ENCODE results near the gene FBXL17. TPM values are rescaled to one million over a fixed set of nuclear protein-coding genes. Genes with fewer than 3 reads are reported as not detected.

The FBXL17 gene
- total and polyA plus RNA-seq, 2 of the 13 experiments (the other 11 are each of a cell fraction or from before 2014, with no cell fraction given) = 3.0 to 7.9 TPM

GRCh38 chr5:108078345-108078744, 303.6 kb downstream of the FBXL17 start:
- in situ Hi-C loops (cut with HindIII; ENCODE audit: extremely low pct_ligation_motif_present, low pct_unique_long_range_greater_than_20kb) = no loop called here
- Histone ChIP-seq H3K79me2 (ENCODE audit: insufficient read depth, low read length) (no peaks in the 10 kb centered on the region), H3K4me3 (replicated peaks in 1 of 3; ENCODE audit: insufficient read depth in 1 of 3, low read depth in 2 of 3, low read length in 3 of 3) (no peak overlapping the region), H3K9me3 (ENCODE audit: low read length) (no peaks in the 10 kb centered on the region), H3K9ac (ENCODE audit: insufficient read depth, low read depth, low read length) (no peak overlapping the region), H2AFZ (ENCODE audit: low read length) (no peak overlapping the region), H3K27ac (ENCODE audit: extremely low read length, insufficient read depth, low read length) (no peak overlapping the region), H4K20me1 (ENCODE audit: insufficient read depth, low read length) (no peaks in the 10 kb centered on the region), H3K27me3 (ENCODE audit: control insufficient read depth in 1 of 2, insufficient read depth in 2 of 2, low read length in 2 of 2) (no peaks in the 10 kb centered on the region), H3K36me3 (replicated peaks in 1 of 2; ENCODE audit: control insufficient read depth in 1 of 2, insufficient read depth in 2 of 2, low read length in 2 of 2) (no peaks in the 10 kb centered on the region), H3K4me1 (ENCODE audit: insufficient read depth, low read length) (peaks cover 9% of the 10 kb centered on the region), H3K4me2 (ENCODE audit: low read depth, low read length) (no peak overlapping the region)
- BruUV-seq (replicated peaks) = no TSS peak
- intact Hi-C loops (cut with micrococcal nuclease; ENCODE audit: unreplicated experiment) = loop anchor here (10.0 kb wide), 1 partner anchor 194 kb away; no protein-coding TSS in a partner anchor
- DNase-seq (ENCODE audit: low spot score) (no peak), ATAC-seq (no peak), FAIRE-seq (no peak)
- TF ChIP-seq ZNF816 (CRISPR knock-in tag; IDR thresholded peaks at IDR 0.05; ENCODE audit: borderline replicate concordance) (no peak), TEAD3 (CRISPR knock-in tag; optimal IDR thresholded peaks at IDR 0.05; ENCODE audit: borderline replicate concordance) (no peak), ZIK1 (CRISPR knock-in tag; IDR thresholded peaks at IDR 0.05; ENCODE audit: borderline replicate concordance, low read depth) (no peak), ZNF558 (CRISPR knock-in tag; IDR thresholded peaks at IDR 0.05; ENCODE audit: borderline replicate concordance) (no peak), GATAD1 (CRISPR knock-in tag; IDR thresholded peaks at IDR 0.05) (no peak), ZNF598 (CRISPR knock-in tag; IDR thresholded peaks at IDR 0.05; ENCODE audit: borderline replicate concordance) (no peak), NR2F6 (IDR thresholded peaks at IDR 0.05) (no peak), NR2F6 (CRISPR knock-in tag; IDR thresholded peaks at IDR 0.05) (no peak), ZFP62 (CRISPR knock-in tag; IDR thresholded peaks at IDR 0.05) (no peak), POLR2G (IDR thresholded peaks at IDR 0.05; ENCODE audit: low read depth, low read length) (no peak), PHF21A (CRISPR knock-in tag; IDR thresholded peaks at IDR 0.05) (no peak), CBFB (CRISPR knock-in tag; IDR thresholded peaks at IDR 0.05) (no peak), SPEN (CRISPR knock-in tag; IDR thresholded peaks at IDR 0.05; ENCODE audit: low read depth) (no peak), MAFG (CRISPR knock-in tag; IDR thresholded peaks at IDR 0.05) (no peak), ZBED4 (CRISPR knock-in tag; IDR thresholded peaks at IDR 0.05; ENCODE audit: borderline replicate concordance) (no peak)
- ChIA-PET CTCF (ENCODE audit: low intra/inter-chr PET ratio, low total read pairs) (no interaction called here), POLR2A (no interaction called here)
- WGBS (ENCODE audit: low lambda C conversion rate) = 95% methylated on average over 3 of the region's 3 CpGs
